Neuronal stem cell (in vitro differentiated cells): ENCODE results near the gene PPP1R7.

Source experiments
- DNase-seq: peaks from one replicate; pipeline ENCODE4 v3.0.0-alpha.2; 2013; ENCODE audit warnings: low spot score
- H2AFZ ChIP-seq: one replicate; pipeline ENCODE4 v1.6.1; 2013; ENCODE audit warnings: mild to moderate bottlenecking, low read length, inconsistent platforms
- H2AK5ac ChIP-seq: 2 replicates; pipeline ENCODE4 v1.6.1; 2013; ENCODE audit warnings: low read depth, mild to moderate bottlenecking, inconsistent platforms, low read length, moderate library complexity, mixed read lengths
- H2BK120ac ChIP-seq: 2 replicates; pipeline ENCODE4 v1.6.1; 2013; ENCODE audit warnings: low read depth, mild to moderate bottlenecking, inconsistent platforms, low read length, moderate library complexity, mixed read lengths
- H2BK12ac ChIP-seq: one replicate; pipeline ENCODE4 v1.6.1; 2013; ENCODE audit warnings: low read length, inconsistent platforms
- H2BK15ac ChIP-seq: 2 replicates; pipeline ENCODE4 v1.6.1; 2013; ENCODE audit warnings: mild to moderate bottlenecking, low read length, inconsistent platforms, mixed read lengths
- H2BK5ac ChIP-seq: one replicate; pipeline ENCODE4 v1.6.1; 2013; ENCODE audit warnings: inconsistent platforms, mild to moderate bottlenecking, low read length, moderate library complexity
- H3K14ac ChIP-seq: one replicate; pipeline ENCODE4 v1.6.1; 2013; ENCODE audit warnings: low read length, inconsistent platforms
- H3K18ac ChIP-seq: 2 replicates; pipeline ENCODE4 v1.6.1; 2013; ENCODE audit warnings: low read length, inconsistent platforms
- H3K23ac ChIP-seq: 2 replicates; pipeline ENCODE4 v1.6.1; 2013; ENCODE audit warnings: low read depth, mild to moderate bottlenecking, mixed read lengths, low read length, inconsistent platforms; ENCODE audit not compliant: poor library complexity
- H3K27ac ChIP-seq: replicated peaks from 3 replicates; pipeline ENCODE4 v1.5.1; 2013; ENCODE audit warnings: low read length, inconsistent platforms
- H3K27me3 ChIP-seq, 3 experiments: 2 replicates each; pipeline ENCODE4 v1.6.1; 2013; ENCODE audit warnings: low read length in 3 of 3, mild to moderate bottlenecking in 2 of 3, inconsistent platforms in 1 of 3, low read depth in 1 of 3, mixed read lengths in 1 of 3, moderate library complexity in 1 of 3; ENCODE audit not compliant: control insufficient read depth in 3 of 3, insufficient read depth in 3 of 3
- H3K36me3 ChIP-seq, 2 donors: replicated peaks in 1 of 2; 2 replicates each; pipeline ENCODE4 v1.6.1; 2013; ENCODE audit warnings: low read length in 2 of 2; ENCODE audit not compliant: control insufficient read depth in 2 of 2, insufficient read depth in 2 of 2
- H3K4ac ChIP-seq: 2 replicates; pipeline ENCODE4 v1.6.1; 2013; ENCODE audit warnings: inconsistent platforms, mild to moderate bottlenecking, low read length, moderate library complexity
- H3K4me1 ChIP-seq, 2 donors: 1 replicate in 1 of 2; 2 replicates in 1 of 2; pipeline ENCODE4 v1.6.1; 2013; ENCODE audit warnings: low read length in 2 of 2, low read depth in 1 of 2; ENCODE audit not compliant: control insufficient read depth in 2 of 2, insufficient read depth in 1 of 2
- H3K4me2 ChIP-seq: one replicate; pipeline ENCODE4 v1.6.1; 2013; ENCODE audit warnings: mild to moderate bottlenecking, low read length, inconsistent platforms; ENCODE audit not compliant: insufficient read depth, poor library complexity, severe bottlenecking
- H3K4me3 ChIP-seq, 2 donors: 2 replicates each; pipeline ENCODE4 v1.5.1; 2013; ENCODE audit warnings: low read length in 2 of 2, mild to moderate bottlenecking in 2 of 2, inconsistent platforms in 1 of 2, moderate library complexity in 1 of 2
- H3K79me1 ChIP-seq: one replicate; pipeline ENCODE4 v1.6.1; 2013; ENCODE audit warnings: low read depth, mild to moderate bottlenecking, inconsistent platforms, low read length, moderate library complexity
- H3K9ac ChIP-seq: one replicate; pipeline ENCODE4 v1.6.1; 2013; ENCODE audit warnings: mild to moderate bottlenecking, low read depth, low read length, inconsistent platforms; ENCODE audit not compliant: poor library complexity
- H3K9me3 ChIP-seq, 2 donors: replicated peaks in 1 of 2; 2 replicates each; pipeline versions ENCODE3 to v1.6.1; 2013; ENCODE audit warnings: low read length in 2 of 2, mild to moderate bottlenecking in 2 of 2, inconsistent platforms in 1 of 2, low read depth in 1 of 2, mixed read lengths in 1 of 2, moderate library complexity in 1 of 2; ENCODE audit not compliant: control insufficient read depth in 2 of 2, insufficient read depth in 1 of 2
- H4K8ac ChIP-seq: one replicate; pipeline ENCODE4 v1.6.1; 2013; ENCODE audit warnings: low read depth, mild to moderate bottlenecking, inconsistent platforms, low read length, moderate library complexity
- H4K91ac ChIP-seq: one replicate; pipeline ENCODE4 v1.6.1; 2013; ENCODE audit warnings: low read length, low read depth, mild to moderate bottlenecking, inconsistent platforms; ENCODE audit not compliant: poor library complexity
- WGBS, 2 donors: extraction: QIAGEN DNeasy Blood & Tissue Kit; methylation state at CpG; one replicate each; pipeline ENCODE4 v1.1.7; 2013; ENCODE audit warnings: missing lambda C conversion rate in 2 of 2, mixed read lengths in 1 of 2; ENCODE audit not compliant: insufficient read length in 2 of 2, insufficient replicate concordance in 1 of 2; ENCODE audit errors: extremely low coverage in 2 of 2; 5-methylcytosine and 5-hydroxymethylcytosine counted together

The PPP1R7 gene

DNA sequence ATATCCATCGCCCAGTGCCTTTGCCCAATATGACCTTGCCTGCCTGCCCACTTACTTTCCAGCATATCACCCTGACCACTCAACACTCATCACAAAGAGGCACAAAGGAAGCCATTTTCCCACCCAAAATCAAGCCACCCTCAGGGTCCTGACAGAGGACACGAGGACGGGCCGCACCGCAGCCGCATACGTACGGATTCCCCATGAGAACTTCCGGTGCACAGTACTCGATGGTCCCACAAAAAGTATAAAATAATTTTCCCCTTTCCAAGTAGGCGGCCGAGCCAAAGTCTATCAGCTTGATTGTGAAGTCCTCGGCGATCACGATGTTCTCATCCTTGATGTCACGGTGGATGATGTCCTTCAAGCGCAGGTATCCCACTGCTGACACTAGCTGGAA, 38.2 kb upstream of the PPP1R7 start:
- no CpG with 5 or more reads among the region's 17 CpGs for WGBS, 2 donors
- H3K4ac ChIP-seq, result no peak overlapping the region
- no peak overlapping the region for H3K18ac ChIP-seq
- peaks cover 3% of the 10 kb centered on the region for H3K79me1 ChIP-seq
- H2BK15ac ChIP-seq, result no peak overlapping the region
- no peaks in the 10 kb centered on the region for H3K4me1 ChIP-seq
- peaks cover 25 to 91% of the 10 kb centered on the region in 2 donors for H3K36me3 ChIP-seq
- H3K4me3 ChIP-seq, result no peak overlapping the region
- H2AK5ac ChIP-seq, result no peak overlapping the region
- H2AFZ ChIP-seq, result no peak overlapping the region
- H3K14ac ChIP-seq, result no peak overlapping the region
- no peak overlapping the region for H3K23ac ChIP-seq
- DNase-seq, result no peak
- no peak overlapping the region for H2BK5ac ChIP-seq
- H4K91ac ChIP-seq, result no peak overlapping the region
- no peak overlapping the region for H4K8ac ChIP-seq
- no peak overlapping the region for H3K9ac ChIP-seq
- no peak overlapping the region for H3K27ac ChIP-seq
- H2BK120ac ChIP-seq, result no peak overlapping the region
- H2BK12ac ChIP-seq, result no peak overlapping the region
- H3K4me2 ChIP-seq, result no peak overlapping the region
- peaks cover 0 to 2% of the 10 kb centered on the region in 2 donors for H3K9me3 ChIP-seq
- H3K27me3 ChIP-seq, result no peaks in the 10 kb centered on the region

- Histone ChIP-seq H2BK15ac (no peak overlapping the region), H3K4me3 (peak overlapping the region in 1 of 2 donors; percentile 31), H3K4me1 (no peaks in the 10 kb centered on the region), H2AK5ac (no peak overlapping the region), H3K14ac (no peak overlapping the region), H3K9ac (no peak overlapping the region), H3K23ac (no peak overlapping the region), H2BK120ac (no peak overlapping the region), H3K27me3 (no peaks in the 10 kb centered on the region), H3K18ac (no peak overlapping the region), H4K8ac (no peak overlapping the region), H3K36me3 (peaks cover 27 to 87% of the 10 kb centered on the region in 2 donors), H3K9me3 (peaks cover 0 to 2% of the 10 kb centered on the region in 2 donors), H2BK12ac (no peak overlapping the region), H3K4ac (no peak overlapping the region), H3K4me2 (no peak overlapping the region), H4K91ac (no peak overlapping the region), H3K27ac (no peak overlapping the region), H2BK5ac (no peak overlapping the region), H3K79me1 (peaks cover 3% of the 10 kb centered on the region), H2AFZ (no peak overlapping the region)
- DNase-seq, result no peak
- no CpG with 5 or more reads among the region's 8 CpGs for WGBS, 2 donors
These were observed 37.7 kb upstream of the PPP1R7 start for GRCh38 chr2:241112592-241112991.

- Histone ChIP-seq H2BK12ac (no peak overlapping the region), H3K18ac (no peak overlapping the region), H3K4me1 (no peaks in the 10 kb centered on the region), H3K14ac (no peak overlapping the region), H3K27ac (no peak overlapping the region), H4K91ac (no peak overlapping the region), H2AK5ac (no peak overlapping the region), H2AFZ (no peak overlapping the region), H4K8ac (no peak overlapping the region), H3K27me3 (no peaks in the 10 kb centered on the region), H3K79me1 (peaks cover 3% of the 10 kb centered on the region), H3K23ac (no peak overlapping the region), H3K4ac (no peak overlapping the region), H3K9me3 (no peaks in the 10 kb centered on the region), H2BK120ac (no peak overlapping the region), H3K9ac (no peak overlapping the region), H3K36me3 (peaks cover 18 to 72% of the 10 kb centered on the region in 2 donors), H2BK5ac (no peak overlapping the region), H2BK15ac (no peak overlapping the region), H3K4me3 (no peak overlapping the region), H3K4me2 (no peak overlapping the region)
- no CpG with 5 or more reads among the region's 11 CpGs for WGBS, 2 donors
- DNase-seq, result no peak
These were observed 35.4 kb upstream of the PPP1R7 start for GRCh38 chr2:241114836-241115235.

- no peak overlapping the region for H3K14ac ChIP-seq
- no peaks in the 10 kb centered on the region for H3K27me3 ChIP-seq
- H3K4me3 ChIP-seq, result no peak overlapping the region
- H3K27ac ChIP-seq, result no peak overlapping the region
- WGBS, 2 donors, result no CpG with 5 or more reads among the region's 8 CpGs
- no peak overlapping the region for H2BK5ac ChIP-seq
- peaks cover 3% of the 10 kb centered on the region for H3K79me1 ChIP-seq
- H3K9ac ChIP-seq, result no peak overlapping the region
- no peak overlapping the region for H2AK5ac ChIP-seq
- no peak overlapping the region for H3K4ac ChIP-seq
- no peak overlapping the region for H3K23ac ChIP-seq
- H3K4me1 ChIP-seq, result no peaks in the 10 kb centered on the region
- no peak overlapping the region for H3K18ac ChIP-seq
- H4K91ac ChIP-seq, result no peak overlapping the region
- no peak overlapping the region for H4K8ac ChIP-seq
- no peak for DNase-seq
- H2BK120ac ChIP-seq, result no peak overlapping the region
- H2BK12ac ChIP-seq, result no peak overlapping the region
- H3K36me3 ChIP-seq, result peaks cover 18 to 73% of the 10 kb centered on the region in 2 donors
- H2AFZ ChIP-seq, result no peak overlapping the region
- no peak overlapping the region for H2BK15ac ChIP-seq
- no peaks in the 10 kb centered on the region for H3K9me3 ChIP-seq
- H3K4me2 ChIP-seq, result no peak overlapping the region
These were observed 34.9 kb upstream of the PPP1R7 start for GRCh38 chr2:241115361-241115760.
